ENCODE data around the gene ERFE.

ERFE gene

DNA sequence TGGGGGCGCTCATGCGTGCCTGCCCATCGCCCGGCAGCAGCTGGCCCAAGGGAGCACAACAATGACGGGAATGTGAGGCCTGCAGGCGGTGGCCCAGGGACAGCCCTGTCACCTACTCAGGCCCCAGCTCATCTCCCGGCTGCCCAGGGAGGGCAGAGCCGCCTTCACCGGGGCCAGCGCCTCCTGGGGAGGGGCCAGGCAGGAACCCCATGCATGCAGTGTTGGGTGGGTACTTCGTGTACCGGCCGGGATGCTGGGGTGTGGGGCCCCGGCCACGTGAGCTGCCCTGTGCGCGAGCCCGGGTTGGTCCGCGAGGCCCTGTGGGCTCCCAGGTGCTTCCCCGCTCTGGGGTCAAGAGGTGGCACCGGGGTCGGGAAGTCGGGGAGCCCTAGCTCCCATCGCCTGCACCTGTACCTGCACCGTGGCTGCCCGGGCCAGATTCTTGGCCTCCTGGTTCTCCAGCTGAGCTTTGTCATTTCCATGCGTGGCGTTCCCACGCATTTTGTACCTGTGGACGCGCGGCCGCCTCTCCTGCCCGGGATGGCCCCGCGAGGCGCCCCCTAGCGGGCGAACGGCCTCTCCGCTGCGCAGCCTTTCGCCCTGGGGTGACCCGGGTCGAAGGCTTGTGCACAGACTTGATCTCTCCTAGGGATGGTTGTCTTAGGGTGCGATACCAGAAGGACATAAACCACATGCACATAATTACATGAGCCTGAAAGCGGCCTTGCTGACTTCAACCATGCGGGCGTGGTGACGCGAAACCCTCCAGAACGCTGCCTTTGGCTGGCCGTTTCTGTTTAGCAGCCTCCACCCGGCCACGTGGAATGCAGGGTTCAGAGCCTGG is 19.4 kb upstream of the ERFE start:
- no peaks in the 10 kb centered on the region for H3K9me3 ChIP-seq (ENCODE audit: low read length)
- peaks cover 9% of the 10 kb centered on the region for H3K4me1 ChIP-seq (ENCODE audit: insufficient read depth, low read length)
- no peaks in the 10 kb centered on the region for H3K36me3 ChIP-seq (ENCODE audit: insufficient read depth, low read length)
- H3K4me3 ChIP-seq (ENCODE audit: low read length) = no peak overlapping the region
- H3K27me3 ChIP-seq (ENCODE audit: insufficient read depth, low read length) = peaks cover 9% of the 10 kb centered on the region
- H2AFZ ChIP-seq (ENCODE audit: low read depth, low read length) = no peak overlapping the region

DNA sequence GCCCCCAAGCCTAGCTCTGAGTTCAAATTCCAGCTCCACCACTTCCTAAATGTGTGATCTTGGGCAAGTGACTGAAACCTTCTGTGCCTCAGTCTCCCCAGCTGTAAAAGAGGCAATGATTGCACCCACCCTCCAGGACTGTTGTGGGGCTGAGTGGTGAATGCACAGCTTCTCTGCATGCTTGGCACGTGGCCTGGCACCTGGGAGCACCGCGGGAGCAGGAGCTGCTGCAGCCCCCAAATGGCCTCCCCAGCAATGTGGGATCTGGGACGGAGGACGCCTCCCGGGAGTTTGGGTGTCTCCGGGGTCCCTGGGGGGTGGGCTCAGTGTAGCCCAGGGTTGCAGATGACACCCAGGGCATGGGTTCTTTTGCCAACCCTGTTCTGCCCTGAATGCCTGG is 18.7 kb upstream of the ERFE start:
- Histone ChIP-seq H3K27me3 (ENCODE audit: insufficient read depth, low read length) (peaks cover 6% of the 10 kb centered on the region), H3K36me3 (ENCODE audit: insufficient read depth, low read length) (no peaks in the 10 kb centered on the region), H2AFZ (ENCODE audit: low read depth, low read length) (no peak overlapping the region), H3K9me3 (ENCODE audit: low read length) (no peaks in the 10 kb centered on the region), H3K4me3 (ENCODE audit: low read length) (no peak overlapping the region), H3K4me1 (ENCODE audit: insufficient read depth, low read length) (peaks cover 9% of the 10 kb centered on the region)

DNA sequence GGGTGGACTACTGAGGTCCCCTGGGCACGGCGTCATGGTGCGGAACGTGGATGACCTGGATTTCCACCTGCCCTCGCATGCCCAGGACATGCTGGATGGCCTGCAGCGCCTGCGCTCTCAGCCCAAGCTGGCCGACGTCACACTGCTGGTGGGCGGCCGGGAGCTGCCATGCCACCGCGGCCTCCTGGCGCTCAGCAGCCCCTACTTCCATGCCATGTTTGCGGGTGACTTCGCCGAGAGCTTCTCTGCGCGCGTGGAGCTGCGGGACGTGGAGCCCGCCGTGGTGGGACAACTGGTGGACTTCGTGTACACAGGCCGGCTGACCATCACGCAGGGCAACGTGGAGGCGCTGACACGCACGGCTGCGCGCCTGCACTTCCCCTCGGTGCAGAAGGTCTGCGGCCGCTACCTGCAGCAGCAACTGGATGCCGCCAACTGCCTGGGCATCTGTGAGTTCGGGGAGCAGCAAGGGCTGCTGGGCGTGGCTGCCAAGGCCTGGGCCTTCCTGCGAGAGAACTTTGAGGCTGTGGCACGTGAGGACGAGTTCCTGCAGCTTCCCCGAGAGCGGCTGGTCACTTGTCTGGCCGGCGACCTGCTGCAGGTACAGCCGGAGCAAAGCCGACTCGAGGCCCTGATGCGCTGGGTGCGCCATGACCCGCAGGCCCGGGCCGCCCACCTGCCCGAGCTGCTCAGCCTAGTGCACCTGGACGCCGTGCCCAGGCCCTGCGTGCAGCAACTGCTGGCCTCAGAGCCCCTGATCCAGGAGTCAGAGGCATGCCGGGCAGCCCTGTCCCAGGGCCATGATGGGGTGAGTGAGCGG is 17.8 kb upstream of the ERFE start:
- H3K4me1 ChIP-seq (ENCODE audit: insufficient read depth, low read length) = peaks cover 9% of the 10 kb centered on the region
- H3K27me3 ChIP-seq (ENCODE audit: insufficient read depth, low read length) = peaks cover 6% of the 10 kb centered on the region
- no peaks in the 10 kb centered on the region for H3K36me3 ChIP-seq (ENCODE audit: insufficient read depth, low read length)
- H3K9me3 ChIP-seq (ENCODE audit: low read length) = no peaks in the 10 kb centered on the region
- H2AFZ ChIP-seq (ENCODE audit: low read depth, low read length) = no peak overlapping the region
- H3K4me3 ChIP-seq (ENCODE audit: low read length) = no peak overlapping the region

DNA sequence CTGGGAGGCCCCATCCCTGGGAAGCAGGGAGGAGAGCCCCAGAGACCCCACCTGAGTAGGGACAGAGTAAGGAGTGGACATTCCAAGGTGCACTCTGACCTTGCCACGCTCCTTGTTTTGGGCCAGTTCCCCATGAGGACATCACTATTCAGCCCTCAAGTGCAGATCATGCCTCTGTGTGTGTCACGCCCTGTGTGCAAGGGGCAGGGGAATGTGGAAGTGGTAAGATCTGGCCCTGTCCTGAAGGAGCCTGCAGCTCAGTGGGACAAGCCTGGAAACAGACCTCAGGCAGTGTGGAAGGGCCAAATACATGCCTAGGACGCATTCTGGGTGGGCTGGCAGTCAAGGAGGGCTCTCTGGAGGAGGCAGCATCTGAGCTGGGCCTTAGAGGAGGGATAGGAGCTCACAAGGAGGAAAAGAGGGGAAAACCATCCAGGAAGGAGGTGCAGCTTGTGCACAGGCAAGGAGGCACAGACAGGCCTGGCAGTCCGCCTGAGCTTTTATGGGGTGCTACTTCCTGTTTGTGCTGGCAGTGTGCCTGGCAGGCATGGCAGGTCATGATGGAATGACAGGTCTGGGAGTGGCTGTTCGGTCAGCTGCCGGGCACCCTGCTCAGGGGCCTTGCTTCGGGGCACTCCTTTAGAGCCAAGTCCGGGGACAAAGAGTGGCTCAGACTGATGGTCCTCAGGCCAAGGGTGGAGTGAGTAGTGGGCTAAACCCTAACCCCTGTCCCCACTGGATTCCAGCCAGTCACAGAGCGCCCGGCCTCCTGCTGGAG is 17.0 kb upstream of the ERFE start:
- H3K27me3 ChIP-seq (ENCODE audit: insufficient read depth, low read length) = peaks cover 6% of the 10 kb centered on the region

DNA sequence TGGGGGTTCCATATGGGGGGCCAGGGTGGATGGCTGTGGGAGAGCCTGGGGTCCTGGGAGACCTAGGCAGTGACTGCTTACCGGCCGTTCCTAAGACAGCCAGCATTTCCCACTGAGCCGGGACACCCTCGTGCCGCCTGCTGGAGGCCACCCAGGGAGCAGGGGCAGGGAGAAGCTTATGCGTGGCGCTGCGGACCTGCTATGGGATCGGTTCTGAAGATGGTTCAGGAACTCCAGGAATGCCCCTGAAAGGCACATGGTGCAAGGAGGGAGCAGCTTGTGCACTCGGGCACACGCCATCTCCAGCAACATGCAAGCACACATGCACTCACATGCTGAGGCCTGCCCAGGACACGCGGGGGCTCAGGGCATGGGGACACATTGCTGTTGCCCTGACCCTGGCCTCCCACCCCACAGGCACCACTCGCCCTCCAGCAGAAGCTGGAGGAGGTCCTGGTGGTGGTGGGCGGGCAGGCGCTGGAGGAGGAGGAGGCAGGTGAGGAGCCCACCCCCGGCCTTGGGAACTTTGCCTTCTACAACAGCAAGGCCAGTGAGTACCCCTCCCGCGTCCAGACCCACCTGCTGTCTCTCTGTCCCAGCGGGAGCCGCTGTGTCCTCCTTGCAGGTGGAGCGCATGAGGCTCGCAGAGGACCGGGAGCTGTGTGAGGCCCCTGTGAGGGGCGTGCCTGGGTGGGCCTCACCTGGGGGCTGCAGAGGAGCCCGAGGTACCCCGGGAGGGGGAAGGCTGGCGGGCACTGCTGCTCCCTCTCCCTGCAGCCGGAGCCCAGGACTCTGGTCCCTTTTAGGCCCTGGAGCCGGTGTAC is 16.2 kb upstream of the ERFE start:
- Histone ChIP-seq H3K4me1 (ENCODE audit: insufficient read depth, low read length) (peaks cover 9% of the 10 kb centered on the region), H3K36me3 (ENCODE audit: insufficient read depth, low read length) (no peaks in the 10 kb centered on the region), H2AFZ (ENCODE audit: low read depth, low read length) (no peak overlapping the region), H3K9me3 (ENCODE audit: low read length) (no peaks in the 10 kb centered on the region), H3K4me3 (ENCODE audit: low read length) (no peak overlapping the region), H3K27me3 (ENCODE audit: insufficient read depth, low read length) (peaks cover 6% of the 10 kb centered on the region)

More for the DNA sequence above, 17.0 kb upstream of the ERFE start:
- Histone ChIP-seq H3K4me3 (ENCODE audit: low read length) (no peak overlapping the region), H3K36me3 (ENCODE audit: insufficient read depth, low read length) (no peaks in the 10 kb centered on the region), H2AFZ (ENCODE audit: low read depth, low read length) (no peak overlapping the region), H3K9me3 (ENCODE audit: low read length) (no peaks in the 10 kb centered on the region), H3K4me1 (ENCODE audit: insufficient read depth, low read length) (peaks cover 9% of the 10 kb centered on the region)

DNA sequence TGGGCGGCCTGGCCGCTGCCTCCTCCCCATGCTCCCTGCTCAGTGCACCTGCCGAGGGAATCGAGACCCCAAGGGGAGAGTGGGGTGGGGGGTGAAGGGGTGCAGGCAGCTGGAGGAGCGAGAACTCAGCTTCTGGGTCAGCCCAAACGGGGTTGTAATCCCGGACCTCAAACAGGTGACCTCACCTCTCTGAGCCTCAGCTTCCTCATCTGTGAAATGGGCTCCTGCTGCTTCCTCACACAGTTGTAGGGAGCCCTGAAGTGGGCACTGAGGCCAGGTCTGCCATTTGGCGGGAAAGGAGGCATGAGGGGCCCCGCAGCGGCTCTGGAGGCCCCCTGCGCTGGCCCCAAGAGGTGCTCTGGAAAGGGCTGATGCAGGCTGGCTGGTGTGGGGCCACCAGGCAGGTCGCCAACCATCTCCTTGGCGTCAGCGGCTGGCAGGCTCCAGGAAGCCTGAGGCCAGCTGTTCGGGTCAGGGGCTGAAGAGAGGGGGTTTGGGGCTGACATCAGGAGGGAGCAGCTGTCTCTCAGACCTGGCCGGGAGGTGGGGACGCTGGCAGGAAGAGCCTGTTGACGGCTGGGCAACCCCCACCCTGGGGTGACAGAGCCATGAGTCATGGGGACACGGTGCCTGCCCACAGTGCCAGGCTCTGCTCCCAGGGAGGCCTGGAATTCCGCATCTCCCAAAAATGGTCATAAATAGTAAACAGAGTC is 15.4 kb upstream of the ERFE start:
- no peak overlapping the region for H3K4me3 ChIP-seq (ENCODE audit: low read length)
- no peak overlapping the region for H2AFZ ChIP-seq (ENCODE audit: low read depth, low read length)
- H3K9me3 ChIP-seq (ENCODE audit: low read length) = no peaks in the 10 kb centered on the region
- peaks cover 13% of the 10 kb centered on the region for H3K4me1 ChIP-seq (ENCODE audit: insufficient read depth, low read length)
- H3K27me3 ChIP-seq (ENCODE audit: insufficient read depth, low read length) = peaks cover 4% of the 10 kb centered on the region
- no peaks in the 10 kb centered on the region for H3K36me3 ChIP-seq (ENCODE audit: insufficient read depth, low read length)

DNA sequence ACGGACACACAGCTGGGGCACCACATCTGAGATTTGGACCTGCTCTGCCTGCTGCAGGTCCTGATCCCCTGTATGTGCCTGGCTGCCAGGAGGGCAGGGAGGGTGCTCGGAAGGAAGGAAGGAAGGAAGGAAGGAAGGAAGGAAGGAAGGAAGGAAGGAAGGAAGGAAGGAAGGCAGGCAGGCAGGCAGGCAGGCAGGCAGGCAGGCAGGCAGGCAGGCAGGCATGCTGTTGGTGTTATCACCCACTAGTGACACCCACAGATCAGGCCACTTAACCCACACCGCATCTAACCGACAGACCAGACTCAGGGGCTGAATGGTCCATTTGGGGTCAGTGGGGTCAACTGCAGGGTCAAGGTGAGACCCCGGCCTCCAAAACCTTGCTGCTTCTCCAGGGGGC is 14.5 kb upstream of the ERFE start:
- Histone ChIP-seq H3K9me3 (ENCODE audit: low read length) (no peaks in the 10 kb centered on the region), H3K36me3 (ENCODE audit: insufficient read depth, low read length) (no peaks in the 10 kb centered on the region), H3K27me3 (ENCODE audit: insufficient read depth, low read length) (peaks cover 4% of the 10 kb centered on the region), H2AFZ (ENCODE audit: low read depth, low read length) (no peak overlapping the region), H3K4me1 (ENCODE audit: insufficient read depth, low read length) (peaks cover 4% of the 10 kb centered on the region), H3K4me3 (ENCODE audit: low read length) (no peak overlapping the region)

DNA sequence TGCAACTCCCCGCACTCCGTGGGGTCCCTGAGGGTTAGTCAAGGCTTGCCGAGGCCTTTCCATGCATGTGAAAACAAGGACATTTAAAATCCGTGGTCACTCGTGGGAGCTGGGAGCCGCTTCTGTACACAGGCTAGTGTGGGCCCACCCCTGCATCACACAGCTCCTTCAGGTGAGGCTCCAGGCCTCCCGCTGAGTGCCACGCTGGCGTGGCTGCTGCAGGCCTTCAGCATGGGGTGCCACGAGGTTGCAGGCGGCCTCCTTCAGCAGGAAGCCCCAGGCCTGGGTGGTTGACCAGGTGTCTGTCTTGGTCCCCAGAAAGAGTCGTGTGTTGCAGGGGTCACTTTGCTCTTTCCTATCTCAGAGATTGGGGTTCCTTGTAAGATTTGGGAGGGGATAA is 13.7 kb upstream of the ERFE start:
- peaks cover 4% of the 10 kb centered on the region for H3K27me3 ChIP-seq (ENCODE audit: insufficient read depth, low read length)
- no peak overlapping the region for H2AFZ ChIP-seq (ENCODE audit: low read depth, low read length)

DNA sequence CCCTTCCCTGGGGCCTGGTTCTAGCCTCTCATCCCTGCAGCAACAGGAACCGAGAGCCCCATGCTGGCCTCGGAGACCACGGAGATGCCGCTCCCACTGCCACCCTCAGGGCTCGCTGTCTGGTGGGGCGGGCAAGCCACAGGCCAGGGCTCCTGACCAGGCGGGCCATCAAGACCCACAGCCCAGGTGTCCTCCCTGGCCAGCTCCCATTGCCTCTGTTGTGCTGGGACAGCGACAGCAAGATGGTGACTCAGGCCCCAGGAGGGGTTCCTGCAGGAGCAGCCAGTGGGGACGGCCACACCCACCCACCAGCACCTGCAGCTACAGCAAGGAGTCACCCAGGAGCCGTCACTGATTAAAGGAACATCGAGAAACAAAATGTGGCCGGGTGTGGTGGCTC is 12.9 kb upstream of the ERFE start:
- Histone ChIP-seq H3K27me3 (ENCODE audit: insufficient read depth, low read length) (peaks cover 4% of the 10 kb centered on the region), H2AFZ (ENCODE audit: low read depth, low read length) (no peak overlapping the region), H3K9me3 (ENCODE audit: low read length) (no peaks in the 10 kb centered on the region), H3K4me1 (ENCODE audit: insufficient read depth, low read length) (peaks cover 4% of the 10 kb centered on the region), H3K36me3 (ENCODE audit: insufficient read depth, low read length) (no peaks in the 10 kb centered on the region), H3K4me3 (ENCODE audit: low read length) (no peak overlapping the region)

More for the DNA sequence above, 13.7 kb upstream of the ERFE start:
- Histone ChIP-seq H3K36me3 (ENCODE audit: insufficient read depth, low read length) (no peaks in the 10 kb centered on the region), H3K4me1 (ENCODE audit: insufficient read depth, low read length) (peaks cover 4% of the 10 kb centered on the region), H3K9me3 (ENCODE audit: low read length) (no peaks in the 10 kb centered on the region), H3K4me3 (ENCODE audit: low read length) (no peak overlapping the region)

DNA sequence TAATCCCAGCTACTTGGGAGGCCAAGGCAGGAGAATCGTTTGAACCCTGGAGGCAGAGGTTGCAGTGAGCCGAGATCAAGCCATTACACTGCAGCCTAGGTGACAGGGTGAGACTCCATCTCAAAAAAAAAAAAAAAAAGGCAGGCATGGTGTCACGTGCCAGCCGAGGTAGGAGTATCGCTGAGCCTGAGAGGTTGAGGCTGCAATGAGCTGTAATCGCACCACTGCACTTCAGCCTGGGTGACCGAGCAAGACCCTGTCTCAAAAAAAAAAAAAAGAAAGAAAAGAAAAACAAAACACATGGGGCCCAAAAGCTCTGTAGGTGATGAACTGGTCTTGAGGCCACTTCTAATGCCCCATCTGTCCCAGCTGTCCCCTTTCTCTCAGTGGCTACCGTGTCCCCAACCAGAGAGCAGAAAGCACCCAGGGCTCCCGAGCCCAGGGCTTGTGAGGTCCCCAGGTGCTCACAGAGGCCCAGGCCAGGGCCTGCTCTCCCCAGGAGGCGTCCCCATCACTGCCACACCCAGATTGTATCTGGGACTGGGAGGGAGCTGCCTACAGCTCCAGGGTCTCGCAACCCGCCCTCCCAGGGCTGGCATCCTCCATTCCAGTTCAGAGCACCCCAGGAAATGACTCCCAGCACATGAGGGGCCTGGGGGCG is 11.8 kb upstream of the ERFE start:
- Histone ChIP-seq H3K4me3 (ENCODE audit: low read length) (no peak overlapping the region), H3K36me3 (ENCODE audit: insufficient read depth, low read length) (no peaks in the 10 kb centered on the region), H2AFZ (ENCODE audit: low read depth, low read length) (no peak overlapping the region), H3K4me1 (ENCODE audit: insufficient read depth, low read length) (peaks cover 4% of the 10 kb centered on the region), H3K9me3 (ENCODE audit: low read length) (no peaks in the 10 kb centered on the region), H3K27me3 (ENCODE audit: insufficient read depth, low read length) (no peaks in the 10 kb centered on the region)

DNA sequence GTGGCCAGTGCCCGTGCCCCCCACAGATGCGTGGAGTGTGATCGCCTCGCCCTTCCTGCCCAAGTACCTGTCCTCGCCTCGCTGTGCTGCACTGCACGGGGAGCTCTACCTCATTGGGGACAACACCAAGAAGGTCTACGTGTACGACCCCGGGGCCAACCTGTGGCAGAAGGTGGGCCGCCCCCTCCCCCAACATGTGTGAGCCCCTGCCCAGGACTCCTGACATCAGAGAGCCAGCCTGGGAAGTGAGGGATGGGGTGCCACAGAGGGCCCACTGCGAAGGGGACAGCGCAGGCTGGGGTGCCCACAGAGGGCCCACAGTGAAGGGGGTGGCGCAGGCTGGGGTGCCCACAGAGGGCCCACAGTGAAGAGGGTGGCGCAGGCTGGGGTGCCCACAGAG is 9.8 kb upstream of the ERFE start:
- H3K4me1 ChIP-seq (ENCODE audit: insufficient read depth, low read length) = peaks cover 4% of the 10 kb centered on the region

More for the DNA sequence above, 9.8 kb upstream of the ERFE start:
- Histone ChIP-seq H3K9me3 (ENCODE audit: low read length) (no peaks in the 10 kb centered on the region), H3K4me3 (ENCODE audit: low read length) (no peak overlapping the region), H2AFZ (ENCODE audit: low read depth, low read length) (no peak overlapping the region), H3K27me3 (ENCODE audit: insufficient read depth, low read length) (no peaks in the 10 kb centered on the region), H3K36me3 (ENCODE audit: insufficient read depth, low read length) (no peaks in the 10 kb centered on the region)
